Measurements from ENCODE around the gene SLC40A1.
A peak's percentile ranks its signal among the peaks of the same experiment; 100 is the strongest.

SLC40A1 gene

DNA sequence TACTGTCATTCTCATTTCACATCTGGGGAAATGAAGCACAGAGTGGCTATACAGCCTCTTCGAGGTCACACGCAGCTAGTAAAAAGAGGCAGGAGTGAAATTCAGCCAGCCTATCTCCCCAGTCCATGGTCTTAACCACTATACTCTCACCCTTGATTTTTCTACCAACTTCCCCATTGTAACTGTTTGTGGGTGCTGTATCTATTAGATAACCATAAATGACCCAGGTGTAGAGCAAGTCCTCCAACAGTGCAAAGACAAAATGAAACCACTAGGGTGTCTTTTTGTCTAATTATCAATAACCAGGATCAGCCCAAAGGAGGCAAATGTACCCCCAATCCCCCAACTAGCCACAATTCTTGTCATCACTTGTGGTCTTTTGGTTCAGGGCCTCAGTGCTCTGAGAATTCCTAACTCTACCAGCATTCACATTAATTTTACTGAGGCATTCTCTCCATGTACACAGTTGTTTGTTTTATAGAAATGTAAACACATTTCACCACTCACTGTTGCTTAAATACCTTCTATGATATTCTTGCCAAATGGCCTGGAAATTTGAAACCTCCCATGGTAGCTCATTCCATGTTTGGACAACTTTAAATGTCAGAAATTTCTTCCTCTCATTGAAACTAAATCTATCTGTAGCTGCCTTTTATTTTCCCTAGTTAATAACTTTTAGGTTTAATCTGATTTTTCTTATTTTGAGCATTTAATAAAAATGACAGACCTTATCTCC is 58.7 kb downstream of the SLC40A1 start:
- DNase-seq (ENCODE audit: low read depth, low spot score): no peak
- H3K4me3 ChIP-seq (ENCODE audit: low read depth, low read length): no peak overlapping the region
- TF ChIP-seq, protein P1, sequence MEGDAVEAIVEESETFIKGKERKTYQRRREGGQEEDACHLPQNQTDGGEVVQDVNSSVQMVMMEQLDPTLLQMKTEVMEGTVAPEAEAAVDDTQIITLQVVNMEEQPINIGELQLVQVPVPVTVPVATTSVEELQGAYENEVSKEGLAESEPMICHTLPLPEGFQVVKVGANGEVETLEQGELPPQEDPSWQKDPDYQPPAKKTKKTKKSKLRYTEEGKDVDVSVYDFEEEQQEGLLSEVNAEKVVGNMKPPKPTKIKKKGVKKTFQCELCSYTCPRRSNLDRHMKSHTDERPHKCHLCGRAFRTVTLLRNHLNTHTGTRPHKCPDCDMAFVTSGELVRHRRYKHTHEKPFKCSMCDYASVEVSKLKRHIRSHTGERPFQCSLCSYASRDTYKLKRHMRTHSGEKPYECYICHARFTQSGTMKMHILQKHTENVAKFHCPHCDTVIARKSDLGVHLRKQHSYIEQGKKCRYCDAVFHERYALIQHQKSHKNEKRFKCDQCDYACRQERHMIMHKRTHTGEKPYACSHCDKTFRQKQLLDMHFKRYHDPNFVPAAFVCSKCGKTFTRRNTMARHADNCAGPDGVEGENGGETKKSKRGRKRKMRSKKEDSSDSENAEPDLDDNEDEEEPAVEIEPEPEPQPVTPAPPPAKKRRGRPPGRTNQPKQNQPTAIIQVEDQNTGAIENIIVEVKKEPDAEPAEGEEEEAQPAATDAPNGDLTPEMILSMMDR (IDR thresholded peaks at IDR 0.05; ENCODE audit: insufficient read depth, low read length, missing control alignments): no peak
- CTCF ChIA-PET: no interaction called here
- POLR2A ChIA-PET: no interaction called here

DNA sequence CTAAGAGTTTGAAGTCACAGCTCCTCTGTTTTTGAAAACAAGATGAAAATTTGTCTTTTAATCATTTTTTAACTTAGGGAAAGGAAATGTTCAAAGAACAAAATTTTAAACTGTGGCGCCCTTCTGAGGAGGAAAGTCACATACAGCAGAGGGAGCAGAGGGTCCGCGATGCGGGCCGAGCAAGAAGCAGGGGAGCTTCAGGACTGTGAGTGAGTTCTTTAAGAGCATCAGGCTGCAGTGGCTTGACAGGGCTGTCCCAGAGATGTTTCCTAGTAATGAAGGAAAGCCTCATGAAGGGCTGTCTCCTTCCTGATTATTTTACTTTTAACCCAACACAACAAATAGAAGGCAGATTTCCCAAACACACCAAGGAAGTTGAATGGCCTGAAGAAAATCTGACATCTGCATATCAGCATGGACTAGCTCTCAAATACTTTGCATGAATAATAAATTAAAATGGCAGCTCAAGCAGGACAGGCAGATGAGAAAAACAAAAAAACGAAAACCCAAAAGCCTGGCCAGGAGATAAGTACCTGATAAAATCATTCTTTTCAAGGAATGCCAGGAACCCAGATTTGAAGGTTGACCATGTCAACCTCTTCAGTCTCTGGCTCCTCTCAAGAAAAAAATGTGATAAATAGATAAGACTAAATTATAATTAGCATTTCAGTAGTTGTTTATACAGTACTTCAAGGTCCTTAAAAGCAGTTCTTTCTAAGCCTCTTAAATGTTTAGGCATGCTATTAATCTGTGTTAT is 60.8 kb downstream of the SLC40A1 start:
- ChIA-PET POLR2A (no interaction called here), CTCF (no interaction called here)
- no peak for DNase-seq (ENCODE audit: low read depth, low spot score)
- no peak overlapping the region for H3K4me3 ChIP-seq (ENCODE audit: low read depth, low read length)
- TF ChIP-seq, protein P1 (IDR thresholded peaks at IDR 0.05; ENCODE audit: insufficient read depth, low read length, missing control alignments): no peak

DNA sequence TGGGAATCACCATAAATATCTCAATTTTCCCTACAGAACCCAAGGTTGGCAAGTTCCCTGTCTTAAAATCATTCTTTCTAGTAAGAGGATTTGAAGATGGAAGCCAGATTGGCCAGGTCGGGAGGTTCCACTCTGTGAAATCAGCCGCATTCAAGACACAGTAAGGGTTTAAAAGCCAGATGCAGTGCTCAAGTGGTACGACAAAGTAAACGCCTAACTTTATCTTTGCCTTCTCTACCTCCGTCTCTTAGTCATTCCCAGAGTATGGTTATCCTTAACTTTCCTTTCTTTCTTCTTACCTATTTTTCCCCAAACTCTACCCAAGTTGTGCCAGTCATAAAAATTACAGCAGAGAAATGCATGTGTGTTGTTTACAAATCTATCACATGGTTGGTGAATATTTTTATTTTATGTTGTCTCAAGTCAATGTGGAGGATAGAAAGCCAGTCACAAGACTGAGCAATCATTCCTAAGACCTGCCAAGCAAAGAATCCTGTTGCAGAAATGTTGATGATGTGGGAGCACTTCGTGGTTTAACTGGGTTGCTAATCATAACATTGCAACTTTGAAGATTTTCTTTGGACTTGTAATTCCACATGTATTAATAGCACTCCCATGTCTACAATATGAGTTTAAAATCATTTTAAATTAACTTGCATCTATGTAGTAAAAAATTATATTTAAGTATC is 62.6 kb downstream of the SLC40A1 start:
- DNase-seq (ENCODE audit: low read depth, low spot score): peak; percentile 21
- CTCF ChIA-PET: no interaction called here
- TF ChIP-seq, protein P1 (IDR thresholded peaks at IDR 0.05; ENCODE audit: insufficient read depth, low read length, missing control alignments): no peak
- H3K4me3 ChIP-seq (ENCODE audit: low read depth, low read length): no peak overlapping the region
- POLR2A ChIA-PET: no interaction called here

DNA sequence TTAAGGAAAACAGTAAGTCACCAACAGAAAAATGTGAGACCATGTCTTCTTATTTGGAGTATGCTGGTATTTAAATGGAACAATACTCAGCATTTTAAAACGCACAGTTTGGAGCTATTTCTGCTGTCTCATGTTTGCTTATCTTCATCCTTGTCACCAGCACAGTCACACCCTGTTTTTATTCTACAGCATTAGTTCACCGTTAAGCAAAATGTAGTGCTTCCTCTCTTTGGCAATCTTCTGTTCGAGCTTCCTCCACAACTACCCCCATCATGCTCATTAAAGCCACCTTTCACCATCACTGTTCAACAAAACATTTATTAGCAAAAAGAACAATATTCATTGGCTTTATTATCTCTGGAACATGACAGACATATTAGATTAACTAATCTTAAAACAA is 64.0 kb downstream of the SLC40A1 start:
- ChIA-PET POLR2A (no interaction called here), CTCF (interaction anchor here (0.8 kb wide), 1 partner anchor 10 kb away, joined by 3 read pairs; no protein-coding TSS in a partner anchor)
- H3K4me3 ChIP-seq (ENCODE audit: low read depth, low read length): no peak overlapping the region
- TF ChIP-seq, protein P1 (IDR thresholded peaks at IDR 0.05; ENCODE audit: insufficient read depth, low read length, missing control alignments): no peak
- DNase-seq (ENCODE audit: low read depth, low spot score): no peak

DNA sequence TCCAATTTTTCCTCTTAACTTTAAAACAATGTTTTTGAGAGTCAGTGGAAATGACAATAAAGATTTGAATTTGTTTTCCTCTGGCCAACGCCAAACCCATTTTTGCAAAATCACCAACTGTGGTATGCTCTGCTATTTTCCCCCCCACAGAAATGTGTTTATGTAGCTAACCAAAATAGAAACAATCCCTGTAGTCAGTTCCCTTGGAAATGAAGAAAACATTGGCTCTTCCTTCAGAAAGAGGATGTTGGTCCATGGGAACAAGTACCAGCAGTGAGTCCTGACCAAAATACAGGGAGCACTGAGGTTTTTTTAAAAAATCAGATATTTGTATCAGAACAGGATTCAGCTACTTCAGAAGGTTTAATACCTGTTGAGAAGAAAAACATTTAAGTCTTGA is 65.3 kb downstream of the SLC40A1 start:
- POLR2A ChIA-PET: no interaction called here
- H3K4me3 ChIP-seq (ENCODE audit: low read depth, low read length): no peak overlapping the region
- CTCF ChIA-PET: no interaction called here
- DNase-seq (ENCODE audit: low read depth, low spot score): no peak
- TF ChIP-seq, protein P1 (IDR thresholded peaks at IDR 0.05; ENCODE audit: insufficient read depth, low read length, missing control alignments): no peak

DNA sequence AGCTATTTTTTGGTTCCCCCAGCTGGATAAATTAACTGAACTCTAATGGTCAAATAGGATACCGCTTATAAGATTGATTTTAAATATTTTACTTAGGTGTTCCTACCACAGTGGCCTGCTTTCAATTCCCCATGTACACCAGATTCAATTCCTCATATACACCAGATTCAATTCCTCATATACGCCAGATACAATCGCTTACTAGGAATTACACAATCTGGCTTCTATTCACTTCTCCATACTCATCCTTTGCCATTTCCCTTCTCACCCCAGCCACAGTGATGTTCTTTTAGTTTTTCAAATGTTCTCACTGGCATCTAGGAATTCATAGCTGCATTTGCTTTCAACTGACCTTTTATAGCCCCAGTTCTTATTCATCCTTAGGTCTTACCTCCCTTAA is 66.5 kb downstream of the SLC40A1 start:
- TF ChIP-seq, protein P1 (IDR thresholded peaks at IDR 0.05; ENCODE audit: insufficient read depth, low read length, missing control alignments): no peak
- no peak for DNase-seq (ENCODE audit: low read depth, low spot score)
- ChIA-PET POLR2A (no interaction called here), CTCF (no interaction called here)
- H3K4me3 ChIP-seq (ENCODE audit: low read depth, low read length): no peak overlapping the region

Measured in AG04449 (cell line).